ENCODE measurements around the gene CAST. TPM values are rescaled to one million over a fixed set of nuclear protein-coding genes. Genes with fewer than 3 reads are reported as not detected.

CAST gene
- total RNA-seq, 4 donors from 2014 or later, result 247 to 316 (median 259) TPM

- TF ChIP-seq, protein P1, sequence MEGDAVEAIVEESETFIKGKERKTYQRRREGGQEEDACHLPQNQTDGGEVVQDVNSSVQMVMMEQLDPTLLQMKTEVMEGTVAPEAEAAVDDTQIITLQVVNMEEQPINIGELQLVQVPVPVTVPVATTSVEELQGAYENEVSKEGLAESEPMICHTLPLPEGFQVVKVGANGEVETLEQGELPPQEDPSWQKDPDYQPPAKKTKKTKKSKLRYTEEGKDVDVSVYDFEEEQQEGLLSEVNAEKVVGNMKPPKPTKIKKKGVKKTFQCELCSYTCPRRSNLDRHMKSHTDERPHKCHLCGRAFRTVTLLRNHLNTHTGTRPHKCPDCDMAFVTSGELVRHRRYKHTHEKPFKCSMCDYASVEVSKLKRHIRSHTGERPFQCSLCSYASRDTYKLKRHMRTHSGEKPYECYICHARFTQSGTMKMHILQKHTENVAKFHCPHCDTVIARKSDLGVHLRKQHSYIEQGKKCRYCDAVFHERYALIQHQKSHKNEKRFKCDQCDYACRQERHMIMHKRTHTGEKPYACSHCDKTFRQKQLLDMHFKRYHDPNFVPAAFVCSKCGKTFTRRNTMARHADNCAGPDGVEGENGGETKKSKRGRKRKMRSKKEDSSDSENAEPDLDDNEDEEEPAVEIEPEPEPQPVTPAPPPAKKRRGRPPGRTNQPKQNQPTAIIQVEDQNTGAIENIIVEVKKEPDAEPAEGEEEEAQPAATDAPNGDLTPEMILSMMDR (IDR thresholded peaks at IDR 0.05), result no peak
- TF ChIP-seq EP300 (IDR thresholded peaks at IDR 0.05), result no peak
- TF ChIP-seq POLR2A (IDR thresholded peaks at IDR 0.05), result no peak
- H3K36me3 ChIP-seq, result peaks cover 0 to 8% (median 0%) of the 10 kb centered on the region in 3 donors
- peaks cover 0 to 48% (median 6%) of the 10 kb centered on the region in 4 donors for H3K4me1 ChIP-seq
- no peaks in the 10 kb centered on the region for H3K9me3 ChIP-seq
- DNase-seq (ENCODE audit: low spot score in 2 of 2), result no peak
- H3K4me3 ChIP-seq, result no peak overlapping the region
- no peaks in the 10 kb centered on the region for H3K27me3 ChIP-seq
- peak overlapping the region in 2 of 4 donors; percentile 34 to 46 for H3K27ac ChIP-seq
Observed at GRCh38 chr5:96721351-96721977, 59.3 kb downstream of the CAST start.

- TF ChIP-seq POLR2A (IDR thresholded peaks at IDR 0.05) (no peak), EP300 (IDR thresholded peaks at IDR 0.05) (no peak)
- TF ChIP-seq, protein P1 (IDR thresholded peaks at IDR 0.05), result no peak
Observed at GRCh38 chr5:96725257-96725656, 63.1 kb downstream of the CAST start.

GRCh38 chr5:96726802-96727201 lies 64.6 kb downstream of the CAST start:
- 73 to 80% methylated on average over 4 of the region's 4 CpGs for WGBS, 2 donors
- TF ChIP-seq, protein P1 (IDR thresholded peaks at IDR 0.05), result no peak
- no peak for TF ChIP-seq POLR2A (IDR thresholded peaks at IDR 0.05)
- no peak for TF ChIP-seq EP300 (IDR thresholded peaks at IDR 0.05)
- H3K4me1 ChIP-seq, result peaks cover 0 to 3% (median 1%) of the 10 kb centered on the region in 4 donors

More at GRCh38 chr5:96725257-96725656, 63.1 kb downstream of the CAST start:
- 100% methylated on average over 1 of the region's 1 CpG for WGBS, 2 donors
- Histone ChIP-seq H3K4me1 (peaks cover 0 to 17% (median 1%) of the 10 kb centered on the region in 4 donors), H3K4me3 (no peak overlapping the region), H3K36me3 (peaks cover 0 to 29% (median 0%) of the 10 kb centered on the region in 3 donors), H3K27ac (no peak overlapping the region), H3K27me3 (no peaks in the 10 kb centered on the region), H3K9me3 (no peaks in the 10 kb centered on the region)
- DNase-seq (ENCODE audit: low spot score in 2 of 2), result no peak

DNA sequence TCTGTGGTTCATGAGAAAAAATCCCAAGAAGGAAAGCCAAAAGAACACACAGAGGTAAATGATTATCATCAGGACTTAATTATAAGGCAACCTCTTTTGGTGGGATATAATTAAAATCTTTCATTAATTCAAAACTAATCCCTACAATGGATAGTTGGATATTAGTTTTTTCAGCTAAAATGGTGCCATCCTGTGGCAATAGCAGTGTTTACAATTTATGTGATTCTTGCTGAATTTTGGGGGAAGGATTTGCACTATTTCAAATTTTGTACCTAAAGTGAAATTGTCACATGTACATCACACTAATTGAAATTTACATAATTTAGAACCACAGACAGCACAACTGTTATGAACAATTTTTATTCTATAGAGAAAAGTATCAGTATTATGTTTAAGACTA lies 67.0 kb downstream of the CAST start:
- Histone ChIP-seq H3K36me3 (peaks cover 0 to 37% (median 3%) of the 10 kb centered on the region in 3 donors), H3K27me3 (no peaks in the 10 kb centered on the region), H3K9me3 (no peaks in the 10 kb centered on the region), H3K27ac (no peak overlapping the region), H3K4me1 (peaks cover 0 to under 1% (median 0%) of the 10 kb centered on the region in 4 donors), H3K4me3 (no peak overlapping the region)
- DNase-seq (ENCODE audit: low spot score in 2 of 2), result no peak
- TF ChIP-seq POLR2A (IDR thresholded peaks at IDR 0.05), result no peak
- TF ChIP-seq EP300 (IDR thresholded peaks at IDR 0.05), result no peak
- TF ChIP-seq, protein P1 (IDR thresholded peaks at IDR 0.05), result peak in 2 of 5 experiments; percentile 15 to 21

More at GRCh38 chr5:96726802-96727201, 64.6 kb downstream of the CAST start:
- DNase-seq (ENCODE audit: low spot score in 2 of 2), result no peak
- H3K27me3 ChIP-seq, result no peaks in the 10 kb centered on the region
- H3K4me3 ChIP-seq, result no peak overlapping the region
- no peak overlapping the region for H3K27ac ChIP-seq
- peaks cover 0 to 40% (median 3%) of the 10 kb centered on the region in 3 donors for H3K36me3 ChIP-seq
- H3K9me3 ChIP-seq, result no peaks in the 10 kb centered on the region

DNA sequence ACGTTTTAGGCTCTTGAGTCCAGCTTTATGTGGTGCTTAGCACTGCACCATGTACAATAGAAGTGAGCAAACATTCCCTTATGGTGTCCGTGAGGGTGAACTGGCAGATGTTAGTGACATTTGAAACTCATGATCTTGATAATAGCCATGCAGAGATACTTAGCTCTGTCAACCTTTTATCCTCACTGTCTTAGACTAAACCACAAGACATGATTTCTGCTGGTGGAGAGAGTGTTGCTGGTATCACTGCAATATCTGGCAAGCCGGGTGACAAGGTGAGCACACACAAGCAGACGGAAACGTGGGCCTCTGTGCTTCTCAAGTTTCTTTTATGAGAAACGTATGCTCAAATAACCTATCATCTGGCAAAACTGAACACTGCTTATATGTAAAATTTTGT lies 68.4 kb downstream of the CAST start:
- DNase-seq (ENCODE audit: low spot score in 2 of 2), result no peak
- Histone ChIP-seq H3K36me3 (peaks cover 0 to 35% (median 3%) of the 10 kb centered on the region in 3 donors), H3K4me1 (peaks cover 0 to 14% (median 0%) of the 10 kb centered on the region in 4 donors), H3K27ac (no peak overlapping the region), H3K9me3 (no peaks in the 10 kb centered on the region), H3K4me3 (no peak overlapping the region), H3K27me3 (no peaks in the 10 kb centered on the region)
- TF ChIP-seq POLR2A (IDR thresholded peaks at IDR 0.05) (no peak), EP300 (IDR thresholded peaks at IDR 0.05) (no peak)
- TF ChIP-seq, protein P1 (IDR thresholded peaks at IDR 0.05), result no peak
- 83 to 84% methylated on average over 6 of the region's 6 CpGs for WGBS, 2 donors

Data from tibial nerve (tissue), 4 donors.